GM19035 (cell line): ENCODE data around the gene DNAJC25.
"Not testable (repeated sequence)": the region's sequence is repeated elsewhere in the genome, so short reads cannot be mapped to it uniquely, and the experiment has no call there.

ENCODE experiments used
- ATAC-seq: cut with Tn5 transposase; IDR thresholded peaks from one replicate; pipeline ENCODE4 v1.9.1; 2021; ENCODE audit not compliant: unreplicated experiment

DNAJC25 gene

DNA sequence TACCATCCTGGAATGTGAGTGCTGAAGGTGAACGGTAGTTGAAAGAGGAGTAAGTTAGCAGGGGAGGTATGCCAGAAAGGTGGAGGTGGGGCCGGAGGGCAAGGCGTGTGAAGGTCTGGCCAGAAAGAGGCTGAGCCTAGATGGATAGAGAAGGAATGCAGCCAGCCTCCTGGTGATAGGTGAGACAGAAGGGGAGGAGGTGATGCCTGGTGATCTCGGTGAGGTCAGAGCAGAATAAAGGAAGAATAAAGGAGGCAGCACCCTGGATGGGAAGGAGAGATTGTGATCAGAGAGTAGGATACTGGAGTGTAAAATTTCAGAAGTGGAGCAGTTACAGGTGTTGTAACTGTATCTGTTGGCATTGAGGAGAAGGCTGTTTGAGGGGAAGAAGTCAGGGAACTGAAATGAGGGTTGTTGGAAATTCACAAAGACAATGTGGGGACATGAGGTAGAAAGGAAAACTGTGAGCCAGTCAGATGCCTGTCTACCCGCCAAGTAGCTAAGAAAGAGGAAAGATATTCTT lies 32.2 kb downstream of the DNAJC25 start:
- no peak for ATAC-seq

GRCh38 chr9:111668026-111668573 lies 37.0 kb downstream of the DNAJC25 start:
- no peak for ATAC-seq

DNA sequence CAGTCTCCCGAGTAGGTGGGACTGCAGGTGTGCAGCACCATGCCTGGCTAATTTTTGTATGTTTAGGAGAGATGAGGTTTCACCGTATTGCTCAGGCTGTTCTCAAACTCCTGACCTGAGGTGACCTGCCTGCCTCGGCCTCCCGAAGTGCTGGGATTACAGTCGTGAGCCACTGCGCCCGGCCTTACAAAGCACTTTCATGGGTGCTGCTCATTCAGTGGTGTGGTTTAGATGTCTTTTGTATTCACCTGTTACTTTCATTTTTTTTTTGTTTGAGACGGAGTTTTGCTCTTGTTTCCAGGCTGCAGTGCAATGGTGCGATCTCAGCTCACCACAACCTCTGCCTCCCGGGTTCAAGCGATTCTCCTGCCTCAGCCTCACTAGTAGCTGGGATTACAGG lies 37.5 kb downstream of the DNAJC25 start:
- not testable (repeated sequence) for ATAC-seq

- no peak for ATAC-seq
Measured at GRCh38 chr9:111674319-111674718, 43.2 kb downstream of the DNAJC25 start.

DNA sequence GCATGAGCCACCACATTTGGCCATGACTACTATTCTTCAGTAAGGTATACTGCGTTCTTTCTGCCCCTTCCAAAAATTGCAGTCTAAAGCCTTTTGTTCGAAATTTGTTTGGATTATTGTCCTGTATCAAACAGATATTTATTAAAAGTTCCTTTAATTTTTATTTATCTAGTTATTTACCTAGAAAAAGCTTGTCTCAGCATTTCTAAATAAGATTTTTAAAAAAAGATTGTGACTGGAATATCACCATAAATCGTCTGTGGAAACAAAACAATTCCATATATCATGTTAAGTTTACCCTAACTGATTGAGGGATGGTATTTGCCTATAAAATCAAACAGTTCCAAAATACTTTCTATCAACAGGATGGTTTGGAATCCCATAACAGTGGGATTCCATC lies 45.0 kb downstream of the DNAJC25 start:
- ATAC-seq = no peak

DNA sequence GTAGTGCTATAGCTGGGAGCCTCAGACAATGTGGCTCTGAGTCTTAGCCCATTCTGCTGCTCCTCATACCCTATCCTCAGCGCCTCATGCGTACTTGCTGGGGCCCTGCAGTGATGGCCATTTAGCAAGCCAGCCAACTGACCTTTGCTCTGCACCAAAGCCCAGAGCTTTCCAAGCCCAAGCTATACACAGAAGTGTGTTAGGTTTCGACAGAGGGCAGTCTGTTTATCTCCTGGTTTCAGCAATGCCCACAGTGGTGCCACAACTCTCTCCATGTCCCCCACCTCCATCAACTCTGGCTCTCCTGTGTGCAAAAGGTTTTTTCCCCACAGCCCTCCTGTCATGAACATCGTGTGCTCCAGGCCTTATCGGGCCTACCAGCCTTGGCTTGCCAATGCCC lies 47.2 kb downstream of the DNAJC25 start:
- no peak for ATAC-seq

- no peak for ATAC-seq
Measured at GRCh38 chr9:111679199-111679598, 48.1 kb downstream of the DNAJC25 start.

DNA sequence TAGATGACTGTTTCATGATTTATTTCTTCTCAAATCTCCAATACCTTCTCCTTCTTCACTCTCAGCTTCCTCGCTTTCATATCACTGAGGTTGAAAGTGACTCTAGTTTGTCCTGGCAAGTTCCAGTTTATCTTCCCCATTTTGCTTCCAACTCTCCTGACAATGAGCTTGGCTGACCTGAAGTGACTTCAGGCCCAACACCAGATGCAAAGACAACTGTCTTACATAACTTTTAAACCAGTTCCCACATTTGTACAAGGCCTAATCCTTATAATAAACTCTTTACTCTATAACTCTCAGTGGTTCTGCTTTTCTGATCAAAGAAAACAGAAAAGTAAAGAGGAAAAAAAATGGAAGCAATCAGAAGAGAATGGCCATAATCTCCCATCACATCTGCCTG lies 52.3 kb downstream of the DNAJC25 start:
- no peak for ATAC-seq

- ATAC-seq = no peak
Measured at GRCh38 chr9:111691672-111692329, 60.7 kb downstream of the DNAJC25 start.

DNA sequence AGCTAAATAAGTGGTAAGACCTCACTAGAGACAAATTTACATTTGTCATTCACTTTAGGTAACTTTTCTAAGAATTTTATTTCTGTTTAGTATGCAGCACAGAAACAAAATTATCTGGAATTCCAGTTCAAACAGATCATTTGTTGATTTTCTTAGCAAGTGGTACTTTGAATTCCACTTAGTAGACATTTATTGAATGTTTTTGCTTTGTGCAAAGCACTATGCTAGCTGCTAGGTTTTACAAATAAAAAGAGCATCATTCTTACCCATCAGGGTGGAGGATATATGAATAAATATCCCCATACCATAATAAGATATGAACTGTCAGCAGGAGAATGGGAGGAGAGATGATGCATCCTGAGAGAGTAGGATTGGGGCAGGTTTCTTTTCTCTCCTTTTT lies 65.7 kb downstream of the DNAJC25 start:
- no peak for ATAC-seq

DNA sequence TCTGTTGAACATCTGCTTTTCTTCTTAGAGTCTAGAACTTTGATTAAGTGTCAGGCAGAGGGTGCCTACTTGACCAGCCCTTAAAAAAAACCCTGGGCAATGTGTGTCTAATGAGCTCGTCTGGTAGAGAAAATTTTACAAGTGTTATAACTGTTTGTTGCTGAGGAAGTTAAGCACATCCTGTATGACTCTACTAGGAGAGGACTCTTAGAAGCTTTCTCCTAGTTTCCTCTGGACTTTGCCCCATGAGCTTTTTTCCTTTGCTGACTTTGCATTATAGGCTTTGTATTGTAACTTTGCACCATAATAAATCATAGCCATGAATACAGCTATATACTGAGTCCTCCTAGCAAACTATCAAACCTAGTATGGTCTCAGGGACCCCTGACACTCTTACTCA lies 69.6 kb downstream of the DNAJC25 start:
- ATAC-seq = no peak
